Neural cell (in vitro differentiated cells): ENCODE results near the gene SRSF7. TPM values are rescaled to one million over a fixed set of nuclear protein-coding genes. Genes with fewer than 3 reads are reported as not detected.

Experiments used
- H2AFZ ChIP-seq: fragments of 200-600, 300-800 bp; sonication (generic), shearing (Covaris generic); 2 replicates; pipeline ENCODE4 v1.6.0; 2014; ENCODE audit warnings: low read depth, mild to moderate bottlenecking, antibody characterized with exemption, low read length, moderate library complexity
- H3F3A ChIP-seq: fragments of 200-600 bp; shearing (Covaris generic); 2 replicates; pipeline ENCODE4 v1.6.1; 2016; ENCODE audit warnings: mild to moderate bottlenecking, moderate library complexity, mixed read lengths, antibody characterized with exemption, low read length; ENCODE audit not compliant: insufficient read depth, poor library complexity, severe bottlenecking
- H3K27ac ChIP-seq: fragments of 200-600, 300-800 bp; sonication (generic), shearing (Covaris generic); 2 replicates; pipeline ENCODE4 v1.5.1; 2014; ENCODE audit warnings: mild to moderate bottlenecking, low read length, moderate library complexity
- H3K27me3 ChIP-seq: fragments of 300-800, 200-600 bp; sonication (generic), shearing (Covaris generic); 2 replicates; pipeline ENCODE4 v1.6.0; 2014; ENCODE audit warnings: mild to moderate bottlenecking, low read depth, low read length, moderate library complexity; ENCODE audit not compliant: insufficient read depth
- H3K36me3 ChIP-seq: fragments of 300-800, 200-600 bp; sonication (generic), shearing (Covaris generic); 2 replicates; pipeline ENCODE4 v1.5.1; 2014; ENCODE audit warnings: mild to moderate bottlenecking, antibody characterized with exemption, low read length, moderate library complexity; ENCODE audit not compliant: insufficient read depth
- H3K4me2 ChIP-seq: fragments of 300-800, 200-600 bp; sonication (generic), shearing (Covaris generic); 2 replicates; pipeline ENCODE4 v1.6.0; 2014; ENCODE audit warnings: mild to moderate bottlenecking, low read length
- H3K4me3 ChIP-seq: fragments of 300-800, 200-600 bp; sonication (generic), shearing (Covaris generic); 2 replicates; pipeline ENCODE4 v1.5.1; 2014; ENCODE audit warnings: mild to moderate bottlenecking, low read length, moderate library complexity
- H3K79me2 ChIP-seq: fragments of 200-600 bp; shearing (Covaris generic); replicated peaks from 2 replicates; pipeline ENCODE4 v1.6.0; 2014; ENCODE audit warnings: mild to moderate bottlenecking, low read length, moderate library complexity; ENCODE audit not compliant: insufficient read depth
- H3K9ac ChIP-seq: fragments of 300-800, 200-600 bp; sonication (generic), shearing (Covaris generic); 2 replicates; pipeline ENCODE4 v1.6.1; 2016; ENCODE audit warnings: mild to moderate bottlenecking, low read length, mixed read lengths
- H3K9me2 ChIP-seq: fragments of 200-600 bp; shearing (Covaris generic); 2 replicates; pipeline ENCODE4 v1.6.1; 2016; ENCODE audit warnings: mild to moderate bottlenecking, low read length, mixed read lengths; ENCODE audit not compliant: insufficient read depth
- H3K9me3 ChIP-seq: fragments of 200-600, 300-800 bp; sonication (generic), shearing (Covaris generic); 2 replicates; pipeline ENCODE4 v1.6.1; 2016; ENCODE audit warnings: mild to moderate bottlenecking, mixed run types, low read length, moderate library complexity, mixed read lengths
- H4K20me1 ChIP-seq: fragments of 200-600 bp; shearing (Covaris generic); 2 replicates; pipeline ENCODE4 v1.6.1; 2016; ENCODE audit warnings: mild to moderate bottlenecking, mixed run types; ENCODE audit not compliant: insufficient read depth
- CTCF ChIP-seq: fragments of 450-650 bp; IDR thresholded peaks from 2 replicates; pipeline ENCODE4 v1.5.1; 2014; ENCODE audit warnings: antibody characterized with exemption, mild to moderate bottlenecking, moderate library complexity; ENCODE audit not compliant: poor library complexity, severe bottlenecking
- EP300 ChIP-seq: fragments of 450-650 bp; conservative IDR thresholded peaks from 2 replicates; pipeline ENCODE4 v1.6.1; 2014; ENCODE audit warnings: antibody characterized with exemption, mild to moderate bottlenecking, moderate library complexity; ENCODE audit not compliant: poor library complexity, severe bottlenecking
- EZH2 ChIP-seq: fragments of 200-600, 300-800 bp; shearing (Covaris generic), sonication (generic); IDR thresholded peaks from 2 replicates; pipeline ENCODE4 v1.6.1; 2014; ENCODE audit warnings: antibody characterized with exemption, low read length, borderline replicate concordance, mild to moderate bottlenecking; ENCODE audit not compliant: insufficient read depth, poor library complexity, severe bottlenecking
- MXI1 ChIP-seq: fragments of 450-650 bp; conservative IDR thresholded peaks from 2 replicates; pipeline ENCODE4 v1.6.1; 2014; ENCODE audit warnings: antibody characterized with exemption, mild to moderate bottlenecking; ENCODE audit not compliant: poor library complexity, severe bottlenecking
- POLR2AphosphoS5 ChIP-seq: IDR thresholded peaks from 2 replicates; pipeline ENCODE4 v1.6.1; 2012
- RAD21 ChIP-seq: fragments of 450-650 bp; conservative IDR thresholded peaks from 2 replicates; pipeline ENCODE4 v1.6.1; 2014; ENCODE audit warnings: antibody characterized with exemption, mild to moderate bottlenecking, moderate library complexity
- REST ChIP-seq: IDR thresholded peaks from 2 replicates; pipeline ENCODE4 v1.6.1; 2012; ENCODE audit warnings: borderline replicate concordance
- SMC3 ChIP-seq: fragments of 450-650 bp; conservative IDR thresholded peaks from 2 replicates; pipeline ENCODE4 v1.6.1; 2014; ENCODE audit warnings: antibody characterized with exemption, mild to moderate bottlenecking, moderate library complexity; ENCODE audit not compliant: poor library complexity
- TAF1 ChIP-seq: IDR thresholded peaks from 2 replicates; pipeline ENCODE4 v1.6.1; 2012; ENCODE audit warnings: low read depth
- polyA plus RNA-seq: library from polyadenylated mRNA; depleted of rRNA; stranded (reverse); fragments of >200 nt; gene quantifications from 2 replicates; pipeline ENCODE4 v1.2.3, GENCODE V29; 2014

The SRSF7 gene
- polyA plus RNA-seq, 1 donor from 2014 or later: 286 TPM

GRCh38 chr2:38712871-38713270, 38.3 kb downstream of the SRSF7 start:
- no peaks in the 10 kb centered on the region for H3K9me3 ChIP-seq
- no peak overlapping the region for H3K9ac ChIP-seq
- no peaks in the 10 kb centered on the region for H3K27me3 ChIP-seq
- H3K9me2 ChIP-seq: no peaks in the 10 kb centered on the region
- H2AFZ ChIP-seq: no peak overlapping the region
- no peaks in the 10 kb centered on the region for H3K36me3 ChIP-seq
- no peak overlapping the region for H3K4me2 ChIP-seq
- H4K20me1 ChIP-seq: no peaks in the 10 kb centered on the region
- no peak overlapping the region for H3K4me3 ChIP-seq
- no peak for TF ChIP-seq POLR2AphosphoS5
- no peak for TF ChIP-seq RAD21
- no peak for TF ChIP-seq TAF1
- no peaks in the 10 kb centered on the region for H3K79me2 ChIP-seq
- H3F3A ChIP-seq: no peaks in the 10 kb centered on the region
- H3K27ac ChIP-seq: no peak overlapping the region

- H4K20me1 ChIP-seq: no peaks in the 10 kb centered on the region
- H3K9ac ChIP-seq: no peak overlapping the region
- H3K79me2 ChIP-seq: no peaks in the 10 kb centered on the region
- H3K9me3 ChIP-seq: no peaks in the 10 kb centered on the region
- H3K27ac ChIP-seq: no peak overlapping the region
- H3F3A ChIP-seq: no peaks in the 10 kb centered on the region
- no peak overlapping the region for H3K4me3 ChIP-seq
- TF ChIP-seq RAD21 (no peak), CTCF (no peak), TAF1 (no peak), EZH2 (no peak), REST (no peak), MXI1 (no peak), SMC3 (no peak), POLR2AphosphoS5 (no peak), EP300 (no peak)
- H3K9me2 ChIP-seq: no peaks in the 10 kb centered on the region
- no peaks in the 10 kb centered on the region for H3K36me3 ChIP-seq
- H3K4me2 ChIP-seq: no peak overlapping the region
- no peak overlapping the region for H2AFZ ChIP-seq
- H3K27me3 ChIP-seq: no peaks in the 10 kb centered on the region
These were observed 38.7 kb downstream of the SRSF7 start for GRCh38 chr2:38712413-38712812.

- H3K36me3 ChIP-seq: no peaks in the 10 kb centered on the region
- H3K27me3 ChIP-seq: no peaks in the 10 kb centered on the region
- H4K20me1 ChIP-seq: no peaks in the 10 kb centered on the region
- no peaks in the 10 kb centered on the region for H3K79me2 ChIP-seq
- no peak overlapping the region for H3K27ac ChIP-seq
- H3K9me2 ChIP-seq: no peaks in the 10 kb centered on the region
- no peak overlapping the region for H2AFZ ChIP-seq
- no peak overlapping the region for H3K4me3 ChIP-seq
- no peak overlapping the region for H3K4me2 ChIP-seq
- no peak overlapping the region for H3K9ac ChIP-seq
- H3K9me3 ChIP-seq: no peaks in the 10 kb centered on the region
- H3F3A ChIP-seq: no peaks in the 10 kb centered on the region
- no peak for TF ChIP-seq REST
- no peak for TF ChIP-seq EZH2
- no peak for TF ChIP-seq TAF1
- no peak for TF ChIP-seq RAD21
- TF ChIP-seq POLR2AphosphoS5: no peak
- no peak for TF ChIP-seq EP300
- TF ChIP-seq CTCF: no peak
- TF ChIP-seq MXI1: no peak
- TF ChIP-seq SMC3: no peak
These were observed 39.6 kb downstream of the SRSF7 start for GRCh38 chr2:38711558-38711957.
